A549 (cell line): Measurements from ENCODE around the gene ARPC2. TPM values are rescaled to one million over a fixed set of nuclear protein-coding genes. Genes with fewer than 3 reads are reported as not detected.

Source experiments
- ATAC-seq, 2 experiments: fragments of 200-7000 bp in 1 of 2; fragments of >200 bp in 1 of 2; cut with Nextera tagmentation in 1 of 2; cut with Tn5 transposase in 1 of 2; 3 replicates each; pipeline versions ENCODE4 v1.8.0 to v1.9.1; 2018 to 2020; ENCODE audit warnings: mild to moderate bottlenecking in 1 of 2, moderate library complexity in 1 of 2
- CTCF ChIA-PET: fragments of 300-600 bp; sonication (Branson Sonifier 250); formaldehyde crosslinking; extraction: SDS; loops from one replicate; lab custom pipeline; 2021; ENCODE audit warnings: antibody characterized with exemption, inconsistent platforms; lab: Yijun Ruan, JAX
- POLR2A ChIA-PET: fragments of 350-600 bp; formaldehyde crosslinking; extraction: SDS; loops from one replicate; lab custom pipeline; 2021; ENCODE audit warnings: antibody characterized with exemption, inconsistent platforms; lab: Yijun Ruan, JAX
- DNase-seq, 2 experiments: peaks; one replicate each; pipeline versions ENCODE4 v3.0.0 to v3.0.0-alpha.2; 2011 to 2016; ENCODE audit warnings: low read depth in 1 of 2, low spot score in 1 of 2
- FAIRE-seq: peaks from 2 replicates; lab custom pipeline; 2011; peaks lifted over from hg19 to GRCh38; lab: Jason Lieb, UNC
- H3K27ac ChIP-seq, 2 experiments: fragments of >200 bp; sonication (Bioruptor Twin); formaldehyde crosslinking; 3 replicates each; pipeline ENCODE4 v1.5.1; 2016 to 2017
- H3K4me1 ChIP-seq: fragments of >200 bp; sonication (Bioruptor Twin); formaldehyde crosslinking; 3 replicates; pipeline ENCODE4 v1.6.1; 2016
- H3K4me2 ChIP-seq: fragments of >200 bp; sonication (Bioruptor Twin); formaldehyde crosslinking; 3 replicates; pipeline ENCODE4 v1.6.1; 2016
- H3K4me3 ChIP-seq: fragments of >200 bp; sonication (Bioruptor Twin); formaldehyde crosslinking; 3 replicates; pipeline ENCODE4 v1.5.1; 2016
- H3K9me3 ChIP-seq: fragments of >200 bp; sonication (Bioruptor Twin); formaldehyde crosslinking; 3 replicates; pipeline ENCODE4 v1.6.1; 2016
- ATOH8 ChIP-seq: fragments of 250-450 bp; sonication (Bioruptor Pico); IDR thresholded peaks from 2 replicates; pipeline ENCODE4 v1.5.0; 2020; ENCODE audit warnings: low read depth, mild to moderate bottlenecking, moderate library complexity
- CBX2 ChIP-seq: fragments of 200-600 bp; sonication (generic); IDR thresholded peaks from 2 replicates; pipeline ENCODE4 v1.6.1; 2016; ENCODE audit warnings: low read depth, mild to moderate bottlenecking, borderline replicate concordance
- CEBPB ChIP-seq, 2 experiments: fragments of >200 bp in 1 of 2; sonication (Bioruptor Twin) in 1 of 2; formaldehyde crosslinking in 1 of 2; IDR thresholded peaks; 2 replicates each; pipeline ENCODE4 v1.6.1; 2012 to 2016
- CHD2 ChIP-seq: fragments of 150-350 bp; IDR thresholded peaks from 2 replicates; pipeline ENCODE4 v1.6.1; 2014; ENCODE audit warnings: low read length; ENCODE audit not compliant: partially characterized antibody
- CHD4 ChIP-seq: fragments of 200-600 bp; sonication (generic); IDR thresholded peaks from 2 replicates; pipeline ENCODE4 v1.6.1; 2016; ENCODE audit warnings: antibody characterized with exemption, mild to moderate bottlenecking, borderline replicate concordance
- EHMT2 ChIP-seq: fragments of 200-600 bp; sonication (generic); IDR thresholded peaks from 2 replicates; pipeline ENCODE4 v1.6.1; 2016; ENCODE audit warnings: antibody characterized with exemption, low read depth, mild to moderate bottlenecking, moderate library complexity
- EP300 ChIP-seq, 2 experiments: fragments of >200 bp; sonication (Bioruptor Twin); formaldehyde crosslinking; IDR thresholded peaks; 2 replicates in 1 of 2; 3 replicates in 1 of 2; pipeline ENCODE4 v1.6.1; 2016 to 2017
- ESRRA ChIP-seq: fragments of 150-350 bp; IDR thresholded peaks from 2 replicates; pipeline ENCODE4 v1.6.1; 2014; ENCODE audit warnings: mild to moderate bottlenecking, low read length, borderline replicate concordance
- FOSB ChIP-seq: fragments of 250-450 bp; sonication (Bioruptor Pico); IDR thresholded peaks from 2 replicates; pipeline ENCODE4 v1.5.0; 2020; ENCODE audit warnings: mild to moderate bottlenecking, moderate library complexity
- FOXS1 ChIP-seq: fragments of 250-450 bp; sonication (Bioruptor Pico); IDR thresholded peaks from 2 replicates; pipeline ENCODE4 v1.5.0; 2020; ENCODE audit warnings: mild to moderate bottlenecking, moderate library complexity
- GATA3 ChIP-seq: IDR thresholded peaks from 2 replicates; pipeline ENCODE4 v1.6.1; 2012; ENCODE audit warnings: borderline replicate concordance
- HEYL ChIP-seq: fragments of 250-450 bp; sonication (Bioruptor Pico); IDR thresholded peaks from 2 replicates; pipeline ENCODE4 v1.8.0; 2021; ENCODE audit warnings: mild to moderate bottlenecking, moderate library complexity
- JUN ChIP-seq, 2 experiments: fragments of >200 bp; sonication (Bioruptor Twin); formaldehyde crosslinking; IDR thresholded peaks; 2 replicates in 1 of 2; 3 replicates in 1 of 2; pipeline ENCODE4 v1.6.1; 2016 to 2017
- KDM1A ChIP-seq: fragments of 200-600 bp; sonication (generic); IDR thresholded peaks from 2 replicates; pipeline ENCODE4 v1.6.1; 2016; ENCODE audit warnings: low read depth, mild to moderate bottlenecking
- MAFK ChIP-seq: fragments of 450-650 bp; IDR thresholded peaks from 2 replicates; pipeline ENCODE4 v1.6.1; 2014; ENCODE audit not compliant: partially characterized antibody
- MAX ChIP-seq: IDR thresholded peaks from 2 replicates; pipeline ENCODE4 v1.6.1; 2012
- MAZ ChIP-seq: fragments of 150-350 bp; IDR thresholded peaks from 2 replicates; pipeline ENCODE4 v1.6.1; 2014; ENCODE audit warnings: antibody characterized with exemption, low read depth, low read length, borderline replicate concordance
- NFE2L2 ChIP-seq: fragments of 150-350 bp; conservative IDR thresholded peaks from 2 replicates; pipeline ENCODE4 v1.6.1; 2014; ENCODE audit warnings: low read length
- PHF8 ChIP-seq: fragments of 200-600 bp; sonication (generic); IDR thresholded peaks from 2 replicates; pipeline ENCODE4 v1.6.1; 2016; ENCODE audit warnings: low read depth, mild to moderate bottlenecking, antibody characterized with exemption, moderate library complexity, borderline replicate concordance
- POLR2A ChIP-seq: IDR thresholded peaks from 2 replicates; pipeline ENCODE4 v1.6.1; 2012; ENCODE audit warnings: mild to moderate bottlenecking, low read length
- POLR2AphosphoS2 ChIP-seq: conservative IDR thresholded peaks from 2 replicates; pipeline ENCODE4 v1.6.1; 2012; ENCODE audit warnings: low read length, improper control_type of control experiment, inconsistent platforms
- RAD21 ChIP-seq, 2 experiments: fragments of >200 bp in 1 of 2; sonication (Bioruptor Twin) in 1 of 2; formaldehyde crosslinking in 1 of 2; IDR thresholded peaks in 1 of 2; conservative IDR thresholded peaks in 1 of 2; 2 replicates in 1 of 2; 3 replicates in 1 of 2; pipeline ENCODE4 v1.6.1; 2012 to 2018; ENCODE audit warnings: inconsistent platforms in 1 of 2
- RCOR1 ChIP-seq: fragments of 150-350 bp; IDR thresholded peaks from 2 replicates; pipeline ENCODE4 v1.6.1; 2014; ENCODE audit warnings: antibody characterized with exemption, low read length, low read depth
- RFX5 ChIP-seq: fragments of 450-650 bp; IDR thresholded peaks from 2 replicates; pipeline ENCODE4 v1.7.1; 2014; ENCODE audit warnings: antibody characterized with exemption, mild to moderate bottlenecking, moderate library complexity
- RNF2 ChIP-seq: fragments of 200-600 bp; sonication (generic); IDR thresholded peaks from 2 replicates; pipeline ENCODE4 v1.6.1; 2016; ENCODE audit warnings: low read depth, mild to moderate bottlenecking, antibody characterized with exemption, moderate library complexity, borderline replicate concordance
- SREBF2 ChIP-seq: fragments of 450-650 bp; IDR thresholded peaks from 2 replicates; pipeline ENCODE4 v1.6.1; 2014; ENCODE audit warnings: mild to moderate bottlenecking, moderate library complexity
- ZFP36 ChIP-seq: fragments of 450-650 bp; IDR thresholded peaks from 2 replicates; pipeline ENCODE4 v1.6.1; 2014; ENCODE audit warnings: borderline replicate concordance; ENCODE audit not compliant: partially characterized antibody
- WGBS: methylation state at CpG from one replicate; pipeline ENCODE4 v1.1.6; 2017; ENCODE audit errors: missing lambda C conversion rate; 5-methylcytosine and 5-hydroxymethylcytosine counted together
- polyA minus RNA-seq: library from RNA; depleted of rRNA, polyadenylated mRNA; stranded (reverse); fragments of >200 nt; gene quantifications from 2 replicates; pipeline ENCODE4 v1.2.3, GENCODE V29; 2011; rRNA and poly(A)+ RNA removed
- polyA plus RNA-seq, 4 experiments: library from polyadenylated mRNA; depleted of rRNA in 3 of 4; stranded (reverse); fragments of >200 nt; fragmentation: RNase III in 1 of 4; extraction: RNeasy Plus Mini Kit Qiagen cat#74134 plus additional on column Dnase treatment in 1 of 4; gene quantifications; 2 replicates in 3 of 4; 3 replicates in 1 of 4; pipeline ENCODE4 v1.2.3, GENCODE V29; 2011 to 2017
- TF ChIP-seq, protein P1 (sequence below): fragments of >200 bp; sonication (Bioruptor Twin); formaldehyde crosslinking; IDR thresholded peaks from 2 replicates; pipeline ENCODE4 v1.6.1; 2016
- TF ChIP-seq, protein P2 (sequence below): fragments of >200 bp; sonication (Bioruptor Twin); formaldehyde crosslinking; IDR thresholded peaks from 3 replicates; pipeline ENCODE4 v1.6.1; 2016
- TF ChIP-seq, protein P3 (sequence below): fragments of 250-450 bp; sonication (Bioruptor Pico); IDR thresholded peaks from 2 replicates; pipeline ENCODE4 v1.5.0; 2021; ENCODE audit warnings: mild to moderate bottlenecking, moderate library complexity, borderline replicate concordance
- TF ChIP-seq, protein P4 (sequence below): IDR thresholded peaks from 2 replicates; pipeline ENCODE4 v1.6.1; 2012; ENCODE audit warnings: low read depth, borderline replicate concordance
- TF ChIP-seq, protein P5 (sequence below): fragments of 450-650 bp; IDR thresholded peaks from 2 replicates; pipeline ENCODE4 v1.6.1; 2014; ENCODE audit warnings: antibody characterized with exemption

ARPC2 gene
- polyA plus RNA-seq (2011; rRNA removed) (279 and 374 TPM in 2 replicates), polyA plus RNA-seq (2017; fragmentation: RNase III; extraction: RNeasy Plus Mini Kit Qiagen cat#74134 plus additional on column Dnase treatment) (263 to 283 TPM (median 273 TPM) in 3 replicates), polyA minus RNA-seq (179 and 190 TPM in 2 replicates)
- polyA plus RNA-seq (2012; cell fraction: cytosol; rRNA removed), result 247 and 267 TPM in 2 replicates
- polyA plus RNA-seq (2012; cell fraction: nucleus; rRNA removed), result 108 and 114 TPM in 2 replicates

DNA sequence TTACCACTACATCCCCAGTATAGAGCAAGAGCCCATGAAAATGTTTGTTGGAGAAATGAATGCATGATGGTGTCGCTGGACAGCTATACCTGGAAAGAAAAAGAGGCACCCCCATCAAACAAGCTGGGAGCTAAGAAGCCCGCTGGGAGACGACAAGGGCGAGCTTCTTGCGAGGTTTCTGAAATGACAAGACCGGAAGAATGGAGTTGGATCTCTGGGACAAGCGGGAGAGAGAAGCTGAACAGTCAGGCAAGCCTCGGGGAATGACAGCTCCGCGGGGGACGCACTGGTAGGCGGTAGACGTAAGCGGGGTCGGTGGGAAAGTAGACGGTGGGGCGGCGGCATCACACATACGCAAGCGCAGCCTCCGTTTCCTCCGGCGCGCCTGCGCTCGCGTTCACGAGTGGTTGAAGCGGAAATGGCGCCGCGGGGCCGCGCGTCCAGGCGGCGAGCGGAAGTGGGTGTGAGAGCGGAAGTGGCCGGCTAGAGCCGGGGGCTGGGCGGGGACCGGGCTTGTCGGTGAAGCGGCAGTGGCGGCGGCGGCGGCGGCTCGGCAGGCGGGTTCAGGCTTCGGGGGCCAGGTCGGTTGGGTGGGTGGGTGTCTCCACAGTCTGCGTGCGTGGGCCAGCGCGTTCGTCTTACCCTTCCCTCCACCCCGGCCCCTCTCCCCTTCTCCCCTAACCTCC is at the start of gene ARPC2:
TSS of gene ARPC2 (plus strand) at position 516 of the 686 bp plus-strand sequence. CDS start 282 bp downstream, outside the sequence.
- POLR2A ChIA-PET, result interaction anchor here (0.7 to 1.1 kb wide), 4 partner anchors 12 to 70 kb away, joined by 3 to 6 read pairs (median 4); partner anchors contain the start of genes AAMP and PNKD
- CTCF ChIA-PET, result interaction anchor here (0.8 kb wide), 1 partner anchor 31 kb away, joined by 3 read pairs; no protein-coding TSS in a partner anchor
- Histone ChIP-seq H3K4me1 (peaks cover 29% of the 10 kb centered on the region), H3K4me2 (peak within 1 kb of the TSS; percentile 93), H3K4me3 (peak within 1 kb of the TSS; percentile 90), H3K27ac (peak within 1 kb of the TSS; percentile 92 to 99), H3K9me3 (no peaks in the 10 kb centered on the region)
- FAIRE-seq (no peak), ATAC-seq (peak; percentile 94 to 95), DNase-seq (peak; percentile 84 to 91)
- TF ChIP-seq JUN (IDR thresholded peaks at IDR 0.05), result peak; percentile 53 to 80; a peak in 3 of 5 replicates
- no peak for TF ChIP-seq KDM1A
- TF ChIP-seq MAX, result peak; percentile 43
- TF ChIP-seq, protein P1, sequence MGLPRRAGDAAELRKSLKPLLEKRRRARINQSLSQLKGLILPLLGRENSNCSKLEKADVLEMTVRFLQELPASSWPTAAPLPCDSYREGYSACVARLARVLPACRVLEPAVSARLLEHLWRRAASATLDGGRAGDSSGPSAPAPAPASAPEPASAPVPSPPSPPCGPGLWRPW, result no peak
- TF ChIP-seq RNF2, result no peak
- TF ChIP-seq, protein P2, sequence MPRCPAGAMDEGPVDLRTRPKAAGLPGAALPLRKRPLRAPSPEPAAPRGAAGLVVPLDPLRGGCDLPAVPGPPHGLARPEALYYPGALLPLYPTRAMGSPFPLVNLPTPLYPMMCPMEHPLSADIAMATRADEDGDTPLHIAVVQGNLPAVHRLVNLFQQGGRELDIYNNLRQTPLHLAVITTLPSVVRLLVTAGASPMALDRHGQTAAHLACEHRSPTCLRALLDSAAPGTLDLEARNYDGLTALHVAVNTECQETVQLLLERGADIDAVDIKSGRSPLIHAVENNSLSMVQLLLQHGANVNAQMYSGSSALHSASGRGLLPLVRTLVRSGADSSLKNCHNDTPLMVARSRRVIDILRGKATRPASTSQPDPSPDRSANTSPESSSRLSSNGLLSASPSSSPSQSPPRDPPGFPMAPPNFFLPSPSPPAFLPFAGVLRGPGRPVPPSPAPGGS, result peak; percentile 89; the same call in 1 of the 3 replicates
- no peak for TF ChIP-seq POLR2AphosphoS2
- no peak for TF ChIP-seq GATA3
- TF ChIP-seq RCOR1, result no peak
- TF ChIP-seq SREBF2, result no peak
- TF ChIP-seq MAZ, result no peak
- no peak for TF ChIP-seq MAFK
- no peak for TF ChIP-seq EHMT2
- no peak for TF ChIP-seq HEYL (CRISPR knock-in tag)
- TF ChIP-seq RFX5, result no peak
- TF ChIP-seq, protein P3, sequence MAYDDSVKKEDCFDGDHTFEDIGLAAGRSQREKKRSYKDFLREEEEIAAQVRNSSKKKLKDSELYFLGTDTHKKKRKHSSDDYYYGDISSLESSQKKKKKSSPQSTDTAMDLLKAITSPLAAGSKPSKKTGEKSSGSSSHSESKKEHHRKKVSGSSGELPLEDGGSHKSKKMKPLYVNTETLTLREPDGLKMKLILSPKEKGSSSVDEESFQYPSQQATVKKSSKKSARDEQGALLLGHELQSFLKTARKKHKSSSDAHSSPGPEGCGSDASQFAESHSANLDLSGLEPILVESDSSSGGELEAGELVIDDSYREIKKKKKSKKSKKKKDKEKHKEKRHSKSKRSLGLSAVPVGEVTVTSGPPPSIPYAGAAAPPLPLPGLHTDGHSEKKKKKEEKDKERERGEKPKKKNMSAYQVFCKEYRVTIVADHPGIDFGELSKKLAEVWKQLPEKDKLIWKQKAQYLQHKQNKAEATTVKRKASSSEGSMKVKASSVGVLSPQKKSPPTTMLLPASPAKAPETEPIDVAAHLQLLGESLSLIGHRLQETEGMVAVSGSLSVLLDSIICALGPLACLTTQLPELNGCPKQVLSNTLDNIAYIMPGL (CRISPR knock-in tag), result no peak
- TF ChIP-seq POLR2A, result peak; percentile 85
- no peak for TF ChIP-seq ZFP36
- TF ChIP-seq RAD21 (conservative IDR thresholded peaks at IDR 0.05 in 1 of 2, IDR thresholded peaks at IDR 0.05 in 1 of 2), result no peak
- TF ChIP-seq, protein P4, sequence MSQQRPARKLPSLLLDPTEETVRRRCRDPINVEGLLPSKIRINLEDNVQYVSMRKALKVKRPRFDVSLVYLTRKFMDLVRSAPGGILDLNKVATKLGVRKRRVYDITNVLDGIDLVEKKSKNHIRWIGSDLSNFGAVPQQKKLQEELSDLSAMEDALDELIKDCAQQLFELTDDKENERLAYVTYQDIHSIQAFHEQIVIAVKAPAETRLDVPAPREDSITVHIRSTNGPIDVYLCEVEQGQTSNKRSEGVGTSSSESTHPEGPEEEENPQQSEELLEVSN, result peak; percentile 41; the same call in 1 of the 2 replicates
- no peak for TF ChIP-seq CHD2
- no peak for TF ChIP-seq CHD4
- TF ChIP-seq, protein P5, sequence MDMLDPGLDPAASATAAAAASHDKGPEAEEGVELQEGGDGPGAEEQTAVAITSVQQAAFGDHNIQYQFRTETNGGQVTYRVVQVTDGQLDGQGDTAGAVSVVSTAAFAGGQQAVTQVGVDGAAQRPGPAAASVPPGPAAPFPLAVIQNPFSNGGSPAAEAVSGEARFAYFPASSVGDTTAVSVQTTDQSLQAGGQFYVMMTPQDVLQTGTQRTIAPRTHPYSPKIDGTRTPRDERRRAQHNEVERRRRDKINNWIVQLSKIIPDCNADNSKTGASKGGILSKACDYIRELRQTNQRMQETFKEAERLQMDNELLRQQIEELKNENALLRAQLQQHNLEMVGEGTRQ, result no peak
- TF ChIP-seq FOSB (CRISPR knock-in tag), result no peak
- TF ChIP-seq ATOH8 (CRISPR knock-in tag), result no peak
- peak; percentile 69; the same call in 1 of the 2 replicates for TF ChIP-seq PHF8
- no peak for TF ChIP-seq NFE2L2
- no peak for TF ChIP-seq CEBPB (IDR thresholded peaks at IDR 0.05)
- no peak for TF ChIP-seq ESRRA
- TF ChIP-seq EP300 (IDR thresholded peaks at IDR 0.05), result no peak
- TF ChIP-seq CBX2, result no peak
- no peak for TF ChIP-seq FOXS1
- 2% methylated on average over 38 of the region's 60 CpGs for WGBS
